Muscle of leg (tissue), 11 donors: ENCODE data around the gene KIAA0408. TPM values are rescaled to one million over a fixed set of nuclear protein-coding genes. Genes with fewer than 3 reads are reported as not detected.

Source experiments
- DNase-seq: peaks from one replicate; pipeline ENCODE4 v3.0.0; 2013
- H3K27ac ChIP-seq: one replicate; pipeline ENCODE4 v1.5.1; 2013; ENCODE audit warnings: mild to moderate bottlenecking, low read length, control low read depth
- H3K27me3 ChIP-seq: one replicate; pipeline ENCODE4 v1.6.1; 2013; ENCODE audit warnings: low read length; ENCODE audit not compliant: control insufficient read depth, insufficient read depth
- H3K36me3 ChIP-seq: one replicate; pipeline ENCODE4 v1.6.1; 2013; ENCODE audit warnings: low read length; ENCODE audit not compliant: control insufficient read depth, insufficient read depth
- H3K4me1 ChIP-seq: one replicate; pipeline ENCODE4 v1.6.1; 2013; ENCODE audit warnings: low read length; ENCODE audit not compliant: control insufficient read depth, insufficient read depth
- H3K4me3 ChIP-seq: one replicate; pipeline ENCODE4 v1.5.1; 2013; ENCODE audit warnings: low read length, control low read depth
- H3K9me3 ChIP-seq: replicated peaks from 2 replicates; pipeline ENCODE4 v1.6.1; 2013; ENCODE audit warnings: low read depth, low read length; ENCODE audit not compliant: control insufficient read depth
- WGBS: methylation state at CpG from one replicate; pipeline ENCODE4 v1.1.5; 2013; ENCODE audit warnings: missing lambda C conversion rate; ENCODE audit not compliant: insufficient coverage; 5-methylcytosine and 5-hydroxymethylcytosine counted together
- polyA plus RNA-seq, 8 donors: library from polyadenylated mRNA; unstranded; fragments of 120-200 nt; gene quantifications; one replicate each; pipeline versions ENCODE4 v1.2.1 to v1.2.3, GENCODE V29; 2013; ENCODE audit warnings: inconsistent platforms in 1 of 8, low replicate concordance in 1 of 8; ENCODE audit not compliant: insufficient read length in 8 of 8, insufficient read depth in 1 of 8
- total RNA-seq: library from RNA; stranded (reverse); fragments of 120-200 nt; gene quantifications from one replicate; pipeline ENCODE4 v1.2.4, GENCODE V29; 2013

Gene KIAA0408
- total and polyA plus RNA-seq, 9 donors, result 13.8 to 23.1 (median 17.6) TPM

GRCh38 chr6:127483399-127484055, 24.3 kb upstream of the KIAA0408 start:
- no CpG with 5 or more reads among the region's 5 CpGs for WGBS
- Histone ChIP-seq H3K27me3 (no peaks in the 10 kb centered on the region), H3K4me1 (no peaks in the 10 kb centered on the region), H3K36me3 (no peaks in the 10 kb centered on the region), H3K27ac (no peak overlapping the region), H3K9me3 (no peaks in the 10 kb centered on the region), H3K4me3 (no peak overlapping the region)
- DNase-seq, result no peak

- H3K4me1 ChIP-seq, result no peaks in the 10 kb centered on the region
- no peak for DNase-seq
- no CpG with 5 or more reads among the region's 2 CpGs for whole genome bisulfite sequencing
- no peak overlapping the region for H3K4me3 ChIP-seq
- no peaks in the 10 kb centered on the region for H3K36me3 ChIP-seq
- H3K27me3 ChIP-seq, result no peaks in the 10 kb centered on the region
- no peak overlapping the region for H3K27ac ChIP-seq
- H3K9me3 ChIP-seq, result no peaks in the 10 kb centered on the region
Observed at GRCh38 chr6:127482325-127482724, 23.1 kb upstream of the KIAA0408 start.

GRCh38 chr6:127481628-127482027, 22.4 kb upstream of the KIAA0408 start:
- Histone ChIP-seq H3K4me3 (no peak overlapping the region), H3K4me1 (no peaks in the 10 kb centered on the region), H3K36me3 (no peaks in the 10 kb centered on the region), H3K27ac (no peak overlapping the region), H3K27me3 (no peaks in the 10 kb centered on the region), H3K9me3 (no peaks in the 10 kb centered on the region)
- DNase-seq, result no peak
- WGBS, result no CpG with 5 or more reads among the region's 4 CpGs

GRCh38 chr6:127481111-127481510, 21.9 kb upstream of the KIAA0408 start:
- DNase-seq, result no peak
- H3K4me3 ChIP-seq, result no peak overlapping the region
- no peaks in the 10 kb centered on the region for H3K36me3 ChIP-seq
- H3K27ac ChIP-seq, result no peak overlapping the region
- H3K27me3 ChIP-seq, result no peaks in the 10 kb centered on the region
- 100% methylated on average over 1 of the region's 2 CpGs for WGBS
- no peaks in the 10 kb centered on the region for H3K4me1 ChIP-seq
- H3K9me3 ChIP-seq, result no peaks in the 10 kb centered on the region

- no CpG with 5 or more reads among the region's 1 CpG for WGBS
- no peak overlapping the region for H3K27ac ChIP-seq
- no peak for DNase-seq
- no peaks in the 10 kb centered on the region for H3K36me3 ChIP-seq
- no peaks in the 10 kb centered on the region for H3K27me3 ChIP-seq
- no peaks in the 10 kb centered on the region for H3K9me3 ChIP-seq
- no peaks in the 10 kb centered on the region for H3K4me1 ChIP-seq
- H3K4me3 ChIP-seq, result no peak overlapping the region
Observed at GRCh38 chr6:127477658-127478057, 18.5 kb upstream of the KIAA0408 start.

- WGBS, result 92% methylated on average over 34 of the region's 34 CpGs
- H3K36me3 ChIP-seq, result no peaks in the 10 kb centered on the region
- H3K27me3 ChIP-seq, result no peaks in the 10 kb centered on the region
- H3K4me1 ChIP-seq, result no peaks in the 10 kb centered on the region
- no peak for DNase-seq
- H3K9me3 ChIP-seq, result no peaks in the 10 kb centered on the region
- no peak overlapping the region for H3K4me3 ChIP-seq
- H3K27ac ChIP-seq, result no peak overlapping the region
Observed at GRCh38 chr6:127475823-127476176, 16.6 kb upstream of the KIAA0408 start.

- no peak overlapping the region for H3K4me3 ChIP-seq
- WGBS, result 94% methylated on average over 87 of the region's 87 CpGs
- H3K36me3 ChIP-seq, result no peaks in the 10 kb centered on the region
Observed at GRCh38 chr6:127475135-127475822, 16.1 kb upstream of the KIAA0408 start.

GRCh38 chr6:127471379-127472255, 12.4 kb upstream of the KIAA0408 start:
- Histone ChIP-seq H3K27me3 (no peaks in the 10 kb centered on the region), H3K36me3 (no peaks in the 10 kb centered on the region), H3K27ac (no peak overlapping the region), H3K4me3 (no peak overlapping the region), H3K4me1 (no peaks in the 10 kb centered on the region), H3K9me3 (no peaks in the 10 kb centered on the region)
- no CpG with 5 or more reads among the region's 5 CpGs for WGBS
- no peak for DNase-seq

More at GRCh38 chr6:127475135-127475822, 16.1 kb upstream of the KIAA0408 start:
- DNase-seq, result no peak
- H3K9me3 ChIP-seq, result no peaks in the 10 kb centered on the region
- no peak overlapping the region for H3K27ac ChIP-seq
- H3K4me1 ChIP-seq, result no peaks in the 10 kb centered on the region
- H3K27me3 ChIP-seq, result no peaks in the 10 kb centered on the region

GRCh38 chr6:127468936-127469335, 9.7 kb upstream of the KIAA0408 start:
- H3K27ac ChIP-seq, result no peak overlapping the region
- H3K27me3 ChIP-seq, result no peaks in the 10 kb centered on the region
- 57% methylated on average over 1 of the region's 2 CpGs for WGBS

GRCh38 chr6:127466416-127466815, 7.2 kb upstream of the KIAA0408 start:
- Histone ChIP-seq H3K9me3 (no peaks in the 10 kb centered on the region), H3K36me3 (no peaks in the 10 kb centered on the region), H3K4me1 (peaks cover 10% of the 10 kb centered on the region), H3K4me3 (no peak overlapping the region), H3K27me3 (no peaks in the 10 kb centered on the region), H3K27ac (no peak overlapping the region)
- WGBS, result 84% methylated on average over 4 of the region's 5 CpGs
- DNase-seq, result no peak

More at GRCh38 chr6:127468936-127469335, 9.7 kb upstream of the KIAA0408 start:
- no peaks in the 10 kb centered on the region for H3K36me3 ChIP-seq
- H3K9me3 ChIP-seq, result no peaks in the 10 kb centered on the region
- peaks cover 5% of the 10 kb centered on the region for H3K4me1 ChIP-seq
- DNase-seq, result no peak
- H3K4me3 ChIP-seq, result no peak overlapping the region
